ENCODE data around the gene RPH3AL.

DNA sequence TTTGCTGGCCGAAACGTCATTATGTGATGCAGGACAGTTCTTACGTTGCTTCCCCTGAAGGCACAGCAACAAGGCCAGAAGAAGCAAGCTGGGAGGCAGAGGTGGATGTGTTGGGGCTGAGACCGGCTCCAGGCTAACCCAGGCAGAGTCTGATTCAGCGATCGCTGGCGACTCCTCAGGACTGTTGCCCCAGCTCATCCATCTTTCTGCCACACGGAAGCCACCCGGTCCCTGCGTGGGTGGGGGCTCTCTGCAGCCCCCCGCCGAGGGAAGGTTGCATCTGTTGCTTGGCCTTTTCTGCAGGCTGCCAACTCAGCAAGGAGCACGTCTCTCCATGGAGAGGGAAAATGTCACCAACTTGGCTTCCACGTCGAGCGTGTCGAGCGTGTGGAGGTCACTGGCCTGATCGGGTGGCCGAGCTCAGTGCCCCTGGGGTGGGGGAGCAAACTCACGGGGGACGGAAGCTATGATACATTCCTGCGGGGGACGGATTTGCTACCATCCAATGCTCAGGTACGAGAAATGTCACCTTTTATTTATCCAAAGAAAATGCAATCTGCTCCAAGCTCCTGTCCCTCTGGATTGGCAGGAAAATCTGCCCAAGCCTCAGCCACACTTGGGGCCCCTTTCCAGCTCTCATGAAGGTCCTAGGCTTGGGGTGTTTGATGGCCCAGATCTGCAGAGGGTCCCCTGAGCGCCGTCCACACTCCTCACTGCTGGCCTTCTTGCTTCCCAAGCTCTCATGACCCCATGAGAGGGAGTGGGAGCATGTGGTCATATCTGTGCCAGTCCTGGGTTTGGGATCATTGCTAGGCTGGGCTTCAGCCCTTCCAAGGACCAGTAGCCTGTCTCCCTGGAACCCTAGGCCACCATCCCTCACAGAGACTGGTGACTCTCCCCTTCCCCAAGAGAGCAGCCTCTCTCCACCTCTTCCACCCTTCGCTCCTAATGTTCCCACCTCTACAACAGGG lies 69.4 kb downstream of the RPH3AL start:
- no peak for TF ChIP-seq ZC3H10 (CRISPR knock-in tag; IDR thresholded peaks at IDR 0.05)
- TF ChIP-seq ISL1 (CRISPR knock-in tag; IDR thresholded peaks at IDR 0.05) = no peak
- TF ChIP-seq BACH2 (CRISPR knock-in tag; IDR thresholded peaks at IDR 0.05; ENCODE audit: borderline replicate concordance) = no peak
- TF ChIP-seq, protein P1, sequence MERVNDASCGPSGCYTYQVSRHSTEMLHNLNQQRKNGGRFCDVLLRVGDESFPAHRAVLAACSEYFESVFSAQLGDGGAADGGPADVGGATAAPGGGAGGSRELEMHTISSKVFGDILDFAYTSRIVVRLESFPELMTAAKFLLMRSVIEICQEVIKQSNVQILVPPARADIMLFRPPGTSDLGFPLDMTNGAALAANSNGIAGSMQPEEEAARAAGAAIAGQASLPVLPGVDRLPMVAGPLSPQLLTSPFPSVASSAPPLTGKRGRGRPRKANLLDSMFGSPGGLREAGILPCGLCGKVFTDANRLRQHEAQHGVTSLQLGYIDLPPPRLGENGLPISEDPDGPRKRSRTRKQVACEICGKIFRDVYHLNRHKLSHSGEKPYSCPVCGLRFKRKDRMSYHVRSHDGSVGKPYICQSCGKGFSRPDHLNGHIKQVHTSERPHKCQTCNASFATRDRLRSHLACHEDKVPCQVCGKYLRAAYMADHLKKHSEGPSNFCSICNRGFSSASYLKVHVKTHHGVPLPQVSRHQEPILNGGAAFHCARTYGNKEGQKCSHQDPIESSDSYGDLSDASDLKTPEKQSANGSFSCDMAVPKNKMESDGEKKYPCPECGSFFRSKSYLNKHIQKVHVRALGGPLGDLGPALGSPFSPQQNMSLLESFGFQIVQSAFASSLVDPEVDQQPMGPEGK (CRISPR knock-in tag; IDR thresholded peaks at IDR 0.05; ENCODE audit: borderline replicate concordance) = no peak
- no peak for TF ChIP-seq ZNF8 (CRISPR knock-in tag; IDR thresholded peaks at IDR 0.05)
- TF ChIP-seq, protein P2, sequence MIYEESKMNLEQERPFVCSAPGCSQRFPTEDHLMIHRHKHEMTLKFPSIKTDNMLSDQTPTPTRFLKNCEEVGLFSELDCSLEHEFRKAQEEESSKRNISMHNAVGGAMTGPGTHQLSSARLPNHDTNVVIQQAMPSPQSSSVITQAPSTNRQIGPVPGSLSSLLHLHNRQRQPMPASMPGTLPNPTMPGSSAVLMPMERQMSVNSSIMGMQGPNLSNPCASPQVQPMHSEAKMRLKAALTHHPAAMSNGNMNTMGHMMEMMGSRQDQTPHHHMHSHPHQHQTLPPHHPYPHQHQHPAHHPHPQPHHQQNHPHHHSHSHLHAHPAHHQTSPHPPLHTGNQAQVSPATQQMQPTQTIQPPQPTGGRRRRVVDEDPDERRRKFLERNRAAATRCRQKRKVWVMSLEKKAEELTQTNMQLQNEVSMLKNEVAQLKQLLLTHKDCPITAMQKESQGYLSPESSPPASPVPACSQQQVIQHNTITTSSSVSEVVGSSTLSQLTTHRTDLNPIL (CRISPR knock-in tag; IDR thresholded peaks at IDR 0.05; ENCODE audit: low read depth) = no peak
- no peak for TF ChIP-seq ZFP30 (CRISPR knock-in tag; IDR thresholded peaks at IDR 0.05)
- TF ChIP-seq OSR1 (CRISPR knock-in tag; IDR thresholded peaks at IDR 0.05) = no peak
- TF ChIP-seq SNAI2 (CRISPR knock-in tag; IDR thresholded peaks at IDR 0.05) = no peak
- no peak for TF ChIP-seq ZFP3 (CRISPR knock-in tag; IDR thresholded peaks at IDR 0.05)
- no peak for TF ChIP-seq CSDC2 (CRISPR knock-in tag; IDR thresholded peaks at IDR 0.05)
- no peak for TF ChIP-seq ARNTL (CRISPR knock-in tag; IDR thresholded peaks at IDR 0.05; ENCODE audit: borderline replicate concordance, low read depth)
- TF ChIP-seq TOX (CRISPR knock-in tag; IDR thresholded peaks at IDR 0.05; ENCODE audit: borderline replicate concordance) = no peak
- TF ChIP-seq GLIS3 (CRISPR knock-in tag; IDR thresholded peaks at IDR 0.05) = no peak
